CD4-positive, alpha-beta T cell treated with Interleukin-4 for 1 hour (primary cell): ENCODE data around the gene ANXA8L1.
A peak's percentile ranks its signal among the peaks of the same experiment; 100 is the strongest.
"Not testable (repeated sequence)": the region's sequence is repeated elsewhere in the genome, so short reads cannot be mapped to it uniquely, and the experiment has no call there.

Experiments used
- DNase-seq, 2 donors: peaks; one replicate each; pipeline ENCODE4 v3.0.0-alpha.2; 2020 to 2022

Gene ANXA8L1

DNA sequence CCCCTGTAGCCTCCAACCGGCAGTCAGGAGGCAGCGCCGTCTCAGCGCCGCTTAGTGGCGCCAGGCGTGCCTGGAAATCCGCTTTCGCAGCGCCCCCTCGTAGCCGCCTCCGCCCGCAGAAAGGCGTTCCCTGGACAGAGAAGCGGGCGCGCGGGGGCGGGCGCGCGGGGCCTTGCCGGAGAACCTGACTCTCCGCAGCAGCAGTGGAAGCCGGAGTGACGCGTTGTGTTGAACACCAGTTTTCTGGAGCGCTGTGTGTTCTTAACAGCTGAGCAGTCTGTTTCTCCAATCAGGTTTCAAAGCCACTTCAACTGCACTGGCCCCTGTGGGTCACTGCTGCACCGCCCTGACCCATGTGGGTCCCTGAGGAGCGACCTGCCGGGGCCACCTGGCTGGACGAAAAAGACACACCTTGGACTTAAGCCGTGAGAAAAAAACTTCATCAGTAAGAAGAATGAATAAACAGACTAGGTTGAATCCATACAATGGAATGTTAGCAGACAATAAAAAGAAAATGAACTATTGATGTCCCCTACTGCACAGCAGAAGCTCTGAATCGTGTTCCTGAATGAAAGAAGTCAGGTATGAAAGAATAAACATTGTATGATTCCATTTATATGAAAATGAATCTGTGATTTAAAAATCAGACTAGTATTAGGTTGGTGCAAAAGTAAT lies 22.8 kb downstream of the ANXA8L1 start:
- DNase-seq, result peak in 1 of 2 donors; percentile 2

DNA sequence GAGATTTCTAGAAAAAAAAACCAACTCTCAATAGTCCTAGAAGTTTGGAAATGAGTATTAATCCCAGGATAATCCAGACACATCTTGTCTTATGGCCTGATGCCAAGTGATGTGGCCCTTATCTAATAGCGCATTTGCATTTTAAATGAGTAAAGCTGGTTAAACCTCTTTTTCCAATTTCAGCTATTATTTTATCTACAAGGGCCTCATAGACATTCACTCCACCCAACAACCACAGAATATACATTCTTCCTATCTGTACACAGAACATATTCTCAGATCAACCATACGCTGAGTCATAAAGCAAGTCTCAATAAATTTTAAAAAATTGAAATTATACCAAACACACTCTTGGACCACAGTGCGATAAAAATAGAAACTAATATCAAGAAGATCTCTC lies 34.0 kb downstream of the ANXA8L1 start:
- not testable (repeated sequence) for DNase-seq

DNA sequence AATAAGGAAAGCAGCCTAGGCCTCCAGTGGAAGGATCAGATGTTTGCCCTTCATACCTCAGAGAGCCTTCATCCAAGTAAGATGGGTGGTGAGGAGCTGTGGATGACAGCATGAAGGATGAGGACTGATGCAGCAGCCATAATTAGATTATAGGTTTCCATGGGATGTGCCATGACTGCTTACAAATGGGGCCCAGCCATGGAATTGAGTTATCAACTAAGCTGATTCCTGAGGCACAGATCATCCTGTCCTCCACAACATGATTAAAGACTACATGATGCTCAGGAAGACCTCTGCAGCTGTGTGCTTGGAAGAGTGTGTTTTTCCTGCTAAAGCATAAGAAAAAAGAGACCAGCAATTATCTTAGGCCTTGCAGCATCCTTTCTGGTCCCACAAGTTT lies 35.5 kb downstream of the ANXA8L1 start:
- not testable (repeated sequence) for DNase-seq

DNA sequence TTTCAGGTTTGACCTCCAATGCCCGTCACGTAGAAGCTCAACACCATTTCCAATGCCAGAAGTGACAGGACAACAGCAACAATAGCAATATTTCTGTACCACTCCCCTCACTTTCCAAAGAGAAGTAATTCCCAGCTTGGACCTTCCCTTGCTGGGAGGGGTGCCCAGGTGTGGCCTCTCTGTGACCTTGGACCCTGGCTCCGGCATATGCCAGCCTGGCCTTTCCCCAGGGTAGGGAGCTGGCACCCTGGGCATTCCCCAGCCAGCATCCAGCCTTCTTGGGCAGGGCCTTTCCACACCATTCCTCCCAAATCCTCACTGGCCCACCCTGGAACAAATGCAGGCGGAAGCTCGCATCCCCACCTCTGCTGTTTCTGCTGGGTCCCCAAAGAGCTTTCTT lies 37.1 kb downstream of the ANXA8L1 start:
- not testable (repeated sequence) for DNase-seq

DNA sequence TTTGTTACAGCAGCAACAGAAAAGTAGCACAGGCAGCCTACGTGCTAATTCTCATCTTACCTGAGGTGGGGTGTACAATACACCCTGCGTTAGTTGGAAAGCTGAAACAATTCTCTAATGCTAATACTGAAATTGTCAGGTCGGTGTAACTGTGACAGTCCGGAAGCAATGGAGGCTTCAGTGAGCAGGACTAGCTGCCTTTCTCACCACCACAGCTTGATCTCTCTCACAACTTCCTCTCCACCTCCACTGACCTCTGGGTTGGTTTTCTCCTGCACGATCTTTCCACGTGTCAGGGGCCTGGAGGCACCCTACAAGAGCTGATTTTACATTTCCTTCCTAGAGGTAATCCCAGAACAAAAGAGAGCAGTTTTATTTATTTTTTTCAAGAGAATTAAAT lies 39.7 kb downstream of the ANXA8L1 start:
- DNase-seq, result not testable (repeated sequence)

DNA sequence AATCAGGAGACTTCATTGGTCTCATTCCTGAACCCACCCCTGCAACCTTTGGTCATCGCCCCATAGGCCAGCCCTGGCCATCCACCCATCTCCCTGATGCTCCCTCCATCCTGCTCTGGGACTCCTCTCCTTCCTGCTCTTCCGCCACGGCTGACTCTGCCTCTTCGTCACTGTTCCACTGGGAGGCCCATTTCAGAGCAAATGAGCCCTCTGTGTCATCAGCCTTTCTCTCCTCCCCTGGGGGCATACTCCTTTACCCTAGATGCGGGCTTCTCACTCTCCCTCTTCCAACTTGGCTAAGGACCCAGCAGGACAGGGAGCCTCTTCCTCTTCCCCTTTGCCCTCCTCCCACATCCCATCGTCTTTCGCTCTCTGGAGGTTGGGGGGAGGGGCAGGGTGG lies 42.7 kb downstream of the ANXA8L1 start:
- not testable (repeated sequence) for DNase-seq

DNA sequence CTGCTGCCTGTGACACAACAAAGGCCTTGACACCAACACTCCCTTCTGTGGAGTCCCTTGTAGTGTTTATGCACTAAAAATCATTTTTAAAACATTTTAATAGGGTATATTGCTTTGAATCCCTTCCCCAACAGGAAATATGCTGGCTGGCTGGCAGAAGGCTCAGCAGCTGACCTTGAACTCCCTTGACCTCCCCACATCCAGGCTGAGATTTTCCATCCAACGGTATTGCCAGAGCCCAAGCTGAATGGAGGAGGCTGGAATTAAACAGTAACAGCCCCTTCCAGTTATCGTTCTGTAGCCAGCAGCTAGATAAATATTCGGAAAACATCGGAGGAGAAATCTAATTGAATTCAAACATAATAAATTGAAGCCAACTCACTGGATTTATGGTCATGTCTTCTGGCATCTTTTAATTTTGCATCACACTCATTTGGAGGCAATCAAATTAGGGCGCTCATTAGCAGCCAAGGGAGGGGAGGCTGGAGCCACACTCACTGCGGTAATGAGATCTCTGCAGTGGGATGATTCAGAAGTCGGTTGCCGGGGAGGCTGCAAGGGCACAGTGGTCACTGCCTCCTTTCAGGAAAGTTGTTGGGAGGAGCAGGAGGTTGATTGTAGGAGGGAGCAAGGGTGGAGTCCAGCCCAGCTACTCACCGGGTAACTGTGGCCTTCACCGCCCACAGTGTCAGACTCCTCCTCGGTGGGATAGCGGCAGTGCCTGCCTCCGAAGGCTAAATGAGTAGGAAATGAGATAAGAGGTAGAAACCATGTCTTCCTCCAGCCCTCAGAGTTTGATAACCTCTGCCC lies 44.2 kb downstream of the ANXA8L1 start:
- not testable (repeated sequence) for DNase-seq

DNA sequence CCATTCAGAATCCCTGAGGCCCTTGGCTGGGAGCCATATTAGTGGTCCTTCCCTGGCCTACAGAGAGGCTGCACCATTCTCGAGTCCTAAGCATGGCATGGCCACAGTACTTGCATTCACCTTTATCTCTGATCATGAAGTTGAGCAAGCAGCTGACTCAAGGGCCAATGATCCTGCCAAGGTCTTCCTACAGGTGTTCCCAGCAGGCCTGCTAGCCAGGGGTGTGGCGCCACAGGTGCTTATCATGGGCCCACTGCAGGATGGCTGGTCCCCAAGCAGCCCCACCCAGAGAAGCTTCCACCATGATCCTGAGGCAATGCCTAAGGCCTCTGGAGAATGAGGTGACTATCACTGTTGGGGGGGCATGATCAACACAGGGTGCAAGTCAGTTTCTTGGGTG lies 48.0 kb downstream of the ANXA8L1 start:
- not testable (repeated sequence) for DNase-seq

DNA sequence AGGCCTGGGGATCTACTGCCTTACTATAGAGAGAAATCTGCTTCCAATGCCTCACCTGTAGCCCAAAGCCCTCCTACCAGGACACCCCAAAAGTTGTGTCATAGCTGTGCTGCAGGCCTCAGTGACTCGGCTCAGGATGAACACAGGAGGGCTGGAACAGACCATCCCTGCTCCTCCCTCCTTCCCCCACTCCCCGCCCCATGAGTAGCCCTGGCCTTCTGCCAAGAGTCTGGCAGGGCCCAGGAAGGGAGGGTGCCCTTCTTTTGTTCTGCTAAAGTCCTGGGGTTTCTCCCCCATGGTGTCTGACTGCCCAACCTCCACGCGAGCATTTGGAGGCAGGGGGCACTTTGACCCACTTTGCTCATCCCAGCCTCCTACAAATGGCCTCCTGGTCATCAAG lies 65.4 kb downstream of the ANXA8L1 start:
- not testable (repeated sequence) for DNase-seq
